IMR-90 (cell line): ENCODE measurements around the gene ALB. TPM values are rescaled to one million over a fixed set of nuclear protein-coding genes. Genes with fewer than 3 reads are reported as not detected.

Experiments
- BHLHE40 ChIP-seq: fragments of 150-350 bp; IDR thresholded peaks from 2 replicates; pipeline ENCODE4 v1.6.1; 2016; ENCODE audit warnings: mild to moderate bottlenecking, low read depth, low read length
- CHD1 ChIP-seq: IDR thresholded peaks from 2 replicates; pipeline ENCODE4 v1.6.1; 2012; ENCODE audit warnings: low read depth, low read length, improper control_type of control experiment
- NFE2L2 ChIP-seq: fragments of 150-350 bp; IDR thresholded peaks from 2 replicates; pipeline ENCODE4 v1.6.1; 2016; ENCODE audit warnings: low read depth, mild to moderate bottlenecking, low read length
- POLR2A ChIP-seq: IDR thresholded peaks from 2 replicates; pipeline ENCODE4 v1.6.1; 2012; ENCODE audit warnings: mild to moderate bottlenecking, low read depth, low read length
- polyA plus RNA-seq, 3 experiments: library from polyadenylated mRNA; depleted of rRNA; stranded (reverse); fragments of >200 nt; gene quantifications; 2 replicates each; pipeline ENCODE4 v1.2.3, GENCODE V29; 2012; ENCODE audit warnings: low replicate concordance in 1 of 3
- total RNA-seq: library from RNA; depleted of rRNA; stranded (reverse); fragments of >200 nt; gene quantifications from 2 replicates; pipeline ENCODE4 v1.2.3, GENCODE V29; 2012
- TF ChIP-seq, protein P1 (sequence below): conservative IDR thresholded peaks from 2 replicates; pipeline ENCODE4 v1.5.1; 2012; ENCODE audit warnings: mild to moderate bottlenecking, low read depth, low read length, improper control_type of control experiment
- TF ChIP-seq, protein P2 (sequence below): fragments of 150-350 bp; IDR thresholded peaks from 2 replicates; pipeline ENCODE4 v1.6.1; 2017; ENCODE audit warnings: mild to moderate bottlenecking, antibody characterized with exemption, low read length, low read depth

ALB gene
- total and polyA plus RNA-seq, 2 of the 4 experiments (the other 2 are of a cell fraction): not detected

DNA sequence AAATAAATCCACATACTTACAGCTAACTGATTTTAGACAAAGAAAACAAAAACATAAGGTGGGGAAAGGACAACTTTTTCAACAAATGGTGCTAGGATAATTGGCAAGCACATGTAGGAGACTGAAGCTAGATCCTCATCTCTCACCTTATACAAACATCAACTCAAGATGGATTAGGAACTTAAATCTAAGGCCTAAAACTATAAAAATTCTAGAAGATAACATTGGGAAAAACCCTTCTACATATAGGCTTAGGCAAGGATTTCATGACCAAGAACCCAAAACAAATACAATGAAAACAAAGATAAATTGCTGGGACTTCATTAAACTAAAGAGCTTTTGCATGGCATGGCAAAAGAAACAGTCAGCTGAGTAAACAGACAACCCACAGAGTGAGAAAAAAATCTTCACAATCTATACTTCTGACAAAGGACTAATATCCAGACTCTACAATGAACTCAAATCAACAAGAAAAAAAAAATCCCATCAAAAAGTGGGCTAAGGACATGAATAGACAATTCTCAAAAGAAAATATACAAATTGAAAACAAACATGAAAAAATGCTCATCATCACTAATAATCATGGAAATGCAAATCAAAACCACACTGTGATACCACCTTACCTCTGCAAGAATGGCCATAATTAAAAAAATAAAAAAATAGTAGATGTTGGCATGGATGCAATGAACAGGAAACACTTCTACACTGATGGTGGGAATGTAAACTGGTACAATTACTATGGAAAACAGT is 17.8 kb downstream of the ALB start (continued):
- TF ChIP-seq, protein P1, sequence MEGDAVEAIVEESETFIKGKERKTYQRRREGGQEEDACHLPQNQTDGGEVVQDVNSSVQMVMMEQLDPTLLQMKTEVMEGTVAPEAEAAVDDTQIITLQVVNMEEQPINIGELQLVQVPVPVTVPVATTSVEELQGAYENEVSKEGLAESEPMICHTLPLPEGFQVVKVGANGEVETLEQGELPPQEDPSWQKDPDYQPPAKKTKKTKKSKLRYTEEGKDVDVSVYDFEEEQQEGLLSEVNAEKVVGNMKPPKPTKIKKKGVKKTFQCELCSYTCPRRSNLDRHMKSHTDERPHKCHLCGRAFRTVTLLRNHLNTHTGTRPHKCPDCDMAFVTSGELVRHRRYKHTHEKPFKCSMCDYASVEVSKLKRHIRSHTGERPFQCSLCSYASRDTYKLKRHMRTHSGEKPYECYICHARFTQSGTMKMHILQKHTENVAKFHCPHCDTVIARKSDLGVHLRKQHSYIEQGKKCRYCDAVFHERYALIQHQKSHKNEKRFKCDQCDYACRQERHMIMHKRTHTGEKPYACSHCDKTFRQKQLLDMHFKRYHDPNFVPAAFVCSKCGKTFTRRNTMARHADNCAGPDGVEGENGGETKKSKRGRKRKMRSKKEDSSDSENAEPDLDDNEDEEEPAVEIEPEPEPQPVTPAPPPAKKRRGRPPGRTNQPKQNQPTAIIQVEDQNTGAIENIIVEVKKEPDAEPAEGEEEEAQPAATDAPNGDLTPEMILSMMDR: no peak
- TF ChIP-seq, protein P2, sequence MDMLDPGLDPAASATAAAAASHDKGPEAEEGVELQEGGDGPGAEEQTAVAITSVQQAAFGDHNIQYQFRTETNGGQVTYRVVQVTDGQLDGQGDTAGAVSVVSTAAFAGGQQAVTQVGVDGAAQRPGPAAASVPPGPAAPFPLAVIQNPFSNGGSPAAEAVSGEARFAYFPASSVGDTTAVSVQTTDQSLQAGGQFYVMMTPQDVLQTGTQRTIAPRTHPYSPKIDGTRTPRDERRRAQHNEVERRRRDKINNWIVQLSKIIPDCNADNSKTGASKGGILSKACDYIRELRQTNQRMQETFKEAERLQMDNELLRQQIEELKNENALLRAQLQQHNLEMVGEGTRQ: no peak
- TF ChIP-seq NFE2L2 (no peak), CHD1 (no peak), POLR2A (no peak), BHLHE40 (no peak)
